ENCODE results near the gene RADIL.
A peak's percentile ranks its signal among the peaks of the same experiment; 100 is the strongest.
"Not testable (repeated sequence)": the region's sequence is repeated elsewhere in the genome, so short reads cannot be mapped to it uniquely, and the experiment has no call there.

The RADIL gene, protein sequence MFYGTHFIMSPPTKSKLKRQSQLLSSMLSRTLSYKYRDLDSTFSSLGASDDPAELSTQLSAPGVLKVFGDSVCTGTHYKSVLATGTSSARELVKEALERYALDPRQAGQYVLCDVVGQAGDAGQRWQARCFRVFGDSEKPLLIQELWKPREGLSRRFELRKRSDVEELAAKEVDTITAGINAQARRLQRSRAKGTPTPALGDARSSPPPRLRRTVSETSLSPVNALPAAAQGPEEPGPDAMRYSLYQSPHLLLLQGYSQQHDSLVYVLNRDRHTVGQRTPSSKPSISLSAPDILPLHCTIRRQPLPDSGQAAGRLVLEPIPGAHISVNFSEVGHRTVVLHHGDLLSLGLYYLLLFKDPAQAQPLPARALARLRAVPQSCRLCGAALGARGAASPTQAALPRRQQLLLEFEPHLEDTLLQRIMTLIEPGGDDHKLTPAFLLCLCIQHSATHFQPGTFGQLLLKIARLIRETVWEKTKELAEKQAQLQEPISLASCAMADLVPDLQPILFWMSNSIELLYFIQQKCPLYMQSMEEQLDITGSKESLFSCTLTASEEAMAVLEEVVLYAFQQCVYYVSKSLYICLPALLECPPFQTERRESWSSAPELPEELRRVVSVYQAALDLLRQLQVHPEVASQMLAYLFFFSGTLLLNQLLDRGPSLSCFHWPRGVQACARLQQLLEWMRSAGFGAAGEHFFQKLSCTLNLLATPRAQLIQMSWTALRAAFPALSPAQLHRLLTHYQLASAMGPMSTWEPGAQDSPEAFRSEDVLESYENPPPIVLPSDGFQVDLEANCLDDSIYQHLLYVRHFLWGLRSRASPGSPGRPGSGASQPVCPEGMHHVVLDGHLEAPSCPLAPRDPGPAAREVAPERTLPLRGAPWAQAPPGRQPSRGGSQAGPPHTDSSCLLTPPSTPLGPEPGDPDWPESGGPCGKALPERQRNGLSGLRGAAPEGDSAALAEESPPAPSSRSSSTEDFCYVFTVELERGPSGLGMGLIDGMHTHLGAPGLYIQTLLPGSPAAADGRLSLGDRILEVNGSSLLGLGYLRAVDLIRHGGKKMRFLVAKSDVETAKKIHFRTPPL

DNA sequence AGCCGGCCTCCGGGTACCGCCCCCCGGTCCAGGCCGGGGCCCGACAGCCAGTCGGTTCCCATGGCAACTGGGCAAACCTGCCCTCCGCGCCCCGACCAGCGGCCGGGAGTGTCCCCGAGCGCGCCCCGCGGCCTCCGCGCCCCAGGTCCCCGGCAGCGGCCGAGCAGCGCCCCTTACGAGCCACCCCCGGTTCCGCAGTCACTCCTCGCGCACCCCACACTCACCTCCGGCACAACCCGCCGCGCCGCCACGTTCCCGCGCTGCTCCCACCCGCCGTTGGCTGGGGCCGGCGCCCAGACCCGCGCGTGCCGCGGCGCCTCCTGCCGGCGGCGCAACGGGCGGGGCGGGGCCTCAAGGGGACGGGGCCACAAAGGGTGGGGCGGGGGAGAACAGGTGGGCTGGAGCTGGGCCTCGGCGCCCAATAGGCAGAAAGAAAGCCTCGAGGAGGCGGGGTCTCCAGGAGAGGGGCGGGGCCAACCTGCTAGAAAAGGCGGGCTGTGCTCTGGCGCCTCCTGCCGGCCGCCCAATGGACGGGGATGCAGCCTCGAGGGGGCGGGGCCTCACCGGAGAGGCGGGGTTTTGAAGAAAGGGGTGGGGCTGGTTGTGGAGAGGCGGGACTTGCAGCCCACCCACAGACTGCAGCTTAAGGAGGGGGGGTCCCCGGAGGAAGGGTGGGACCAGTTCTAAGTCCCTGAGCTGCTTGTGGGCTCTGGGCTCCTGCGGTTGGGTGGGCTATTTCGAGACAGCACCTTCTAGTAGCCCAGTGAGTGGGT lies at the start of gene RADIL:
Gene RADIL (minus strand): TSS at position 345 of the 773 bp plus-strand sequence. CDS start 5,577 bp downstream, outside the sequence.
- DNase-seq (ENCODE audit: low spot score): peak; percentile 80

DNA sequence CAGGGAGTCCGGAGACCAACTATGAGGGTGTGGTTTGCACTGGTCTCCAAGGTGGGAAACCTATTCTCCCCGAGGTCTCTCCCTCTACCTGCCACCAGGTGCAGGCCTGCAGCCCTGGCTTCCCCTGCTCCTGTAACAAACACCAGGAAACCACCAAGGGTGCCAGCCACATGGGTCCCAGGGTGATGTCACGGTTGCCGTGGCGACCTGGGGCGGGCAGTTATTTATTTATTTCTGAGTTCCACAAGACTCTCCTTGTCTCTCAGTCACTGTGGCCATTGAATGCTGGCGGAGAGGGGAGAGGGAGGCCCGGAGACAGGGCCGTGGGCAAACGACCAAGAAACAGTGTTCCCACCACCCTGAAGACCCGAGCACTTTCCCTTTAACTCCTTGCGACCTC lies 48.4 kb upstream of the RADIL start:
- DNase-seq (ENCODE audit: low spot score): no peak

DNA sequence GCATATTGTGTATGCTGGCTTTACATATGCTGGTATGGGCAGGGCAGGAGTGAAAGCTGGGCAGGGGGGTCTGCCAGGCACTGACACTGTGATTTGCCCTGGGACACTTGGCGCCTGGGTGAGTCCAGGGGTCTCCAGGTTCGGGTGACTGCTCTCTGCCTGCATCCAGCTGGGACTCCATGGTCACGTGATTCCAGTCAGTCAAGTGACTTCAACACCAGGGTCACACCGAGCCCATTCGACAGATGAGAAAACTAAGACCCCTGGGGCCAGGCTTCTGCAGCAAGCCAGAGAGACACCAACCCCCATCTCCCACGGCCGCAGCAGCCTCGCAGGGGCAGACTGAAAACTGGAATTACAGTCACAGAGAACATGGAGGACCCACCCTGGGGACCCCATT lies 45.5 kb upstream of the RADIL start:
- DNase-seq (ENCODE audit: low spot score): no peak

DNA sequence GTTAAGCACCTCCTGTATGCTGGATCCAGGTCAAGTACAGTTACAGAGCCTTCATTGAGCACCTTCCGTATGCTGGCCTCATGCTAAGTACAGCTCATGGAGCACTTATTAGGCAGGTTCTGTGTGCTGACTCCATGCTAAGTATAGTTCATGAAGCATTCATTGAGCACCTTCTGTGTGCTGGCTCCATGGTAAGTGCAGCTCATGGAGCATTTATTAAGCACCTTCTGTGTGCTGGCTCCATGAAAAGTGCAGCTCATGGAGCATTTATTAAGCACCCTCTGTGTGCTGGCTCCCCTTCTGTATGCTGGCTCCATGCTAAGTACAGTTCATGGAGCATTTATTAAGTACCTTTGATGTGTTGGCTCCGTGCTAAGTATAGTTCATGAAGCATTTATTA lies 44.9 kb upstream of the RADIL start:
- DNase-seq (ENCODE audit: low spot score): no peak

DNA sequence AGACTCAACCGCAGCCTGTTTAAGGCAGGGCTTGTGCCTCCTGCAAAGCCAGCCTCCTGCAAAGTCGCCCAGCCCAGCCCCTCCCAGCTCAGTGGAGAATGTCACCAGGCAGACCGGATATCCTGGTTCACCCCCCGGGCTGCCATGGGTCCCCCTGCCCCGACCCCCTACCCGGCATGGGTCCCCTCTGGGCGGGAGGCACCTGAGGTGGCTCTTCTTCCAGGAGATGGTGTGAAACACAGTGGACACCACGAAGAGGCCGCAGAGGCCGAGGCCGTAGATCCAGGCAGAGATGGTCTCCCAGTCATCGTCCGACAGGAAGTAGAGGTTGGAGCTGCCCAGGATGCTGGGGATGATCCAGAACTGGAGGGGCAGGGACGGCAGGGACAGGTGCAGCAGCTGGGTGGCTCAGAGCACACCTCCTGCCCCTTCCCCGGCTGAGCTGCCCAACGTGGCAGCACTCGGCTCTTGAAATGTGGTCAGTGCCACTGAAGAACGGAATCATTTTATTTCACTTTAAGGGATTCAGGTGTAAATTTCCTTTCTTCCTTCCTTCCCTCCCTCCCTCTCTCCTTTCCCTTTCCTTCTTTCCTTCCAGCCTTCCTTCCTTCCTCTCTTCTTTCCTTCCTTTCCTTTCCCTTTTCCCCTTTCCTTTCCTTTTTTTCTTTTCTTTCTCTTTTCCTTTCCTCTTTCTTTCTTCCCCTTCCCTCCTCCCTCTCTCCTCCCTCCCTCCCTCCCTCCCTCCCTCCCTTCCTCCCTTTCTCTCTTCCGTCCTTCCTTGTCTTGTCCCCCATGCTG lies 36.7 kb upstream of the RADIL start:
- DNase-seq (ENCODE audit: low spot score): no peak

DNA sequence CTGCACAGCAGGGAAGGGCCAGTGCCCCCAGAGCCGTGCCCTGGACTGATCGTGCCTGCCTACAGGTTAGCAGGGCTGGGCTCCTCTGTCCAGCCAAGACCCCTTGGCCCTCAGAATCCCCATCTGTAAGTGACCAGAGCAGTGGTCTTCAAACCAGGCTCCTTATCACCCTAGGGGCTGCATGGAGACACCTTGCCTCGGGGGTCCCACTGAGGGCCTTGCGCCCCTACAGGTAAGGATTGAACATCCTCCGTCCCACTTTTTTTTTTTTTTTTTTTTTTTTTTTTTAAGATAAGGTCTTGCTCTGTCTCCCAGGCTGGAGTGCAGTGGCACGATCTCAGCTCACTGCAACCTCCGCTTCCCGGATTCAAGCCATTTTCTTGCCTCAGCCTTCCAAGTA lies 32.6 kb upstream of the RADIL start:
- DNase-seq (ENCODE audit: low spot score): no peak

DNA sequence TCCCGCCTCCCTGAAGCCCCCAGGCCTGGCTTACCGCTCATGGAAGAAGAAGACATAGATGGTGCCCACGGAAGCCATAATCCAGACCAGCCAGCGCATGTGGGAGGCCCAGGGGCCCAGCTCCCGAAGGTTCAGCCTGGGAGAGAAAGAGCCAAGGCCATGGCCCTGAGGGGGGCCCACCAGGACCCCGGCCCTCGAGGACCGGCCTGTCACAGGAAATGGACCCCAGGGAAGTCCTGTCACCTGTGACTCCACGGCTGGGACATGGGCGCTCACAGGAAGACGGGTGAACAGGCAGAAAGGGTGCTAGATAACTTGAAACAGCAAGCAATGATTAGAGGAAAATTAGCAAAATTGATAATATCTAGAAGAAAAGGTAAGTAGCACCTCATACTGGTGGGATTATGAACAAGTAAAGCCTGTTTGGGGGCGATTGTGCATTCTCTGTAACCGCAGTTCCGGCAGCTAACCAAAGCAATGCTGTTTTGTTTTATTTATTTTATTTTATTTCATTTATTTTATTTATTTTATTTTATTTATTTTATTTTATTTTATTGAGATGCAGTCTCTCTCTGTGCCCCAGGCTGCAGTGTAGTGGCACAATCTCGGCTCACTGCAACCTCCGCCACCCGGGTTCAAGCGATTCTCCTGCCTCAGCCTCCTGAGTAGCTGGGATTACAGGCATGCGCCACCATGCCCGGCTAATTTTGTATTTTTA lies 27.8 kb upstream of the RADIL start:
- DNase-seq (ENCODE audit: low spot score): no peak

DNA sequence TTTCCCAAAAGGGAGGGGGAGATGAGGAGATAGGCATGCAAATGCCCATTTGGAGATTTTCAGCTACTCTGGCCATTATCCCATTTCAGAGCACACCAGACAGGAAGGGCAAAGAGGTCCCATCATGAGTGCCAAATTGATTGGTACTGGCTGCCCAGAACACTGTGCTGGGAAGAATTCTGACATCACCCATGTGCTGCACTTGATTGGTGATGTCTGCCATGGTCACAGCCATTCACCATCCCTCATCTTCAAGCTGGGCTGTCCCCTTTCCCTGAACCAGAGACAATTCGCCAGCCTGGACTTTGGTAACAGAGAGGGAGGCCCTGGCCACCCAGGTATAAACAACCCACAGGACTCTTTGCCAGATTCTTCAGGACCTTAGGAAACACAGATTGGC lies 23.2 kb upstream of the RADIL start:
- no peak for DNase-seq (ENCODE audit: low spot score)

DNA sequence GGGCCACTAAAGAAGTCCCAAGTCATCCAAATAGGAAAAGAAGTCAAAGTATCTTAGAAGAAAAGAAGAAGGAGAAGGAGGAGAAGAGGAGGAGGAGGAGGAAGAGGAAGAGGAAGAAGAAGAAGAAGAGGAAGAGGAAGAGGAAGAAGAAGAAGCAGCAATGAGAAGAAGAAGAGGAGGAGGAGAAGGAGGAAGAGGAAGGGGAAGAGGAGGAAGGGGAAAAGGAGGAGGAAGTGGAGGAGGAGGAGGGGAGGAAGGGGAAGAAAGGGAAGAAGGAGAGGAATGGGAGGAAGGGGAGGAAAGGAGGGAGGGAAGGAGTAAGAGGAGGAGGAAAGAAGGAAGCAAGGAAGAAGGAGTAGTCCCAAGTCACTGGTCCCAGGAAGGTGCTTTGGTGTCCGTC lies 21.7 kb upstream of the RADIL start:
- DNase-seq (ENCODE audit: low spot score): no peak

DNA sequence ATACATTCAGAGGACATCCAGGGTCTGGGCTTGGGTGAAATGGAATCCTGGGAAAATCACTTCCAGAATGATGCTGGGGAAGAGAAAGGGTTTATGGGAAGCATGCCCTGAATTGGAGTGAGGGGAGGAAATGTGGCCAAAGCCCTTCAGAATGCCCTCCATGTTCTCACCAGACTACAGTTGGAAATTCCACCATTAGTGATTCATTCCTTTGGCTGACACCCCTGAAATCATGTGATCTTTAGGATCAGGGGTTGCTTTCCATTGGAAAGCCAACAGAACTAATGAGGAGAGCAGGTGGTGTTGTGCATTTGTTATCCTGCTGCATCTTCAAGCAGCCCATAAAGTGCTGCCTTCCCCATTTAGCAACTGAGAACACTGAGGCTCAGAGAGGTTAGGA lies 20.8 kb upstream of the RADIL start:
- DNase-seq (ENCODE audit: low spot score): no peak

DNA sequence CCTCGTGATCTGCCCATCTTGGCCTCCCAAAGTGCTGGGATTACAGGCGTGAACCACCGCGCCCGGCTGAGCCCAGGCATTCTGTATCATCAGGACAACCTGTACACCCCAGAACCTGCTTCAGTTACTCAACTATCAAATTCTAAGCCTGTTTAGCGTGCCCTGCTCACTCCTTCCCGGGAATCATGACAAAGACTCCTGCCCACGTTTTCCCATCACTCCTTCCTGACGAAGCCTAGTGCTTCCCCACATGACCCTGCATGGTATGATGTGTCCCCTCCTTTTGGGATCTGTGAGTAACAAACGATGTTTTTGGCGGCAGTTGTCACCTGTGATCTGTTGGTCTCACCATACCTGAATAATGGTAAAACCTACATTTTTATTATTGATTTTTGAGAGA lies 12.2 kb upstream of the RADIL start:
- DNase-seq (ENCODE audit: low spot score): no peak

DNA sequence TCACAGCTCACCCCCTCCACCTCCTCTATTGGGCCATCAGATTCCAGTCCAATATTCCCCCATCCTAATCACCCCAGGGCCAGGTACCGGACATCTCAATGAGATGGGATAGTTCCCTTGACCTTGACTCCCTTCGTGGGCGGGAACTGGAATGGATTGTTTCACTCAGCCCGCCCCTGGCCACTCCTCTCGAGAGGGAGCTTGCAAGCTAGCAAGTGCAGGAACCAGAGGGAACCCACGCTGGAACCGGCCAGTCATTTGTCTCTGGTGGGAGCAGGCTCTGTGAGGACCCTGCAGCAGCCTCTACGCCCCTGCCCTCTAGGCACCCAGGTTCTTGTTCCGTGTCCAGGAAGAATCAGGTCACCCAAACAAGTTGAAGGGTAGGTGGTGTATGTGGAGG lies 11.0 kb upstream of the RADIL start:
- DNase-seq (ENCODE audit: low spot score): no peak

DNA sequence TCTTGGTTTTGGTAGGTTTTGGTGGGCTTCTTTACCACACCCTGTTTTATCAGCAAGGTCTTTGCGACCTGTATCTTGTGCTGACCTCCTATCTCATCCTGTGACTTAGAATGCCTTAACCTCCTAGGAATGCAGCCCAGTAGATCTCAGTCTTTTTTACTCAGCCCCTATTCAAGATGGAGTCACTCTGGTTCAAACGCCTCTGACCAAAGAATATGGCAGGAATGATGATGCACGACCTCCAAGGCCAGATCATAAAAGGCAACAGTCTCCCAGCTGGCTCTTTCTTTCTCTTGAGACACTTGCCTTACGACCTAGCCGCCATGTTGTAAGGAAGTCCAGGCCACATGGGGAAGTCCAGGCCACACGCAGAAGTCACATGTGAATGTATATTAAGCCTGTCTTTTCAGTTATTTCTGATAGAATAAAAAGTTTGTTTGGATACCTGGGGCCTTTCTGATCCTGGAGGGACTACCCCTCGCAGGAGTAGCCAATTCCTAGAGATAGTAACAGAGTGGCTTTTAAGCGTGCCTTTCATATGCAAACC lies 10.5 kb upstream of the RADIL start:
- DNase-seq (ENCODE audit: low spot score): no peak

DNA sequence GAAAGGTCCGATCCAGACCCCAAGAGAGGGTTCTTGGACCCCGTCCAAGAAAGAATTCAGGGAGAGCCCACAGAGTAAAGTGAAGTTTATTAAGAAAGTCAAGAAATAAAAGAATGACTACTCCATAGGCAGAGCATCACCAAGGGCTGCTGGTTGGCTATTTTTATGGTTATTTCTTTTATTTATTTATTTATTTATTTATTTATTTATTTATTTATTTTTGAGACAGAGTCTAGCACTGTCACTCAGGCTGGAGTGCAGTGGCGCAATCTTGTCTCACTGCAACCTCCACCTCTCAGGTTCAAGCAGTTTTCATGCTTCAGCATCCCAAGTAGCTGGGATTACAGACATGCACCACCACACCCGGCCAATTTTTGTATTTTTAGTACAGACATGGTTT lies 9.7 kb upstream of the RADIL start:
- not testable (repeated sequence) for DNase-seq (ENCODE audit: low spot score)

DNA sequence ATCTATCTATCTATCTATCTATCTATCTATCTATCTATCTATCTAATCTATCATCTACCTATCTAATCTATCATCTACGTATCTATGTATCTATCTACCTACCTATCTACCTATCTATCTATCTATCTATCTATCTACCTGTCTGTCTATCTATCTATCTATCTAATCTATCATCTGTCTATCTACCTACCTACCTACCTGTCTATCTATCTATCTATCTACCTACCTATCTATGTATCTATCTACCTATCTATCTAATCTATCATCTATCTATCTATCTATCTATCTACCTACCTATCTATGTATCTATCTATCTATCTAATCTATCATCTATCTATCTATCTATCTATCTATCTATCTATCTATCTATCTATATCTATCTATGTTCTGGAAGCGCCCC lies 8.0 kb upstream of the RADIL start:
- not testable (repeated sequence) for DNase-seq (ENCODE audit: low spot score)

DNA sequence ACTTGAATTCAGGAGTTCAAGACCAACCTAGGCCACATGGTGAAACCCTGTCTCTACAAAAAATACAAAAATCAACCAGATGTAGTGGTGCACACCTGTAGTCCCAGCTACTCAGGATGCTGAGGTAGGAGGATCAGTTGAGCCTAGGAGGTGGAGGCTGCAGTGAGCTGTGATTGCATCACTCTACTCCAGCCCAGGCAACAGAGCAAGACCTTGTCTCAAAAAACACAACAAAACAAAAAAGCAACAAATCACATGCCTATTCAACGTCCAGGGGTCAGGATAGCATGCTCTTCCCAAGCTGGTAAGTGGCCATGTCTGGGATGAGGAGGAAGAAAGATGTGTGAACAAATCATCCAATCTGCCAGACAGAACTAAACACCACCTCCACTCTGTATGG lies 6.2 kb upstream of the RADIL start:
- no peak for DNase-seq (ENCODE audit: low spot score)

DNA sequence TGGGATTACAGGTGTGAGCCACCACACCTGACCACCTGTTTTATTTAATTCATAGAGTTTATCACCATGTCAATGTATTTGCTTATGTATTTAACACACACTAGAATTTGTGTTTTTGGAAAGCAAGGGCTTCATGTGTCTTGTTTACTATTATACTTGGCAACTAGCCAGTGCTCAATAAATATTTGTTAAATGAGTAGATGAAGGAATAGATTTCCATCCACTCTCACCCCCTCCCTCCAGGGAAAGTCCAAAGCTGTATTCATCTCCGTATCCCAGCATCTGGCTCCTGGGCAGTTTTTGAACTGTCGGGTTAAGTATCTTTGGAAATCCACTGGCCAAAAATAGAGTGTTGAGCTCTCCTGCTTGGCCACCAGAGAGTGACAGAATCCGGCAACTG lies 4.6 kb upstream of the RADIL start:
- DNase-seq (ENCODE audit: low spot score): no peak

DNA sequence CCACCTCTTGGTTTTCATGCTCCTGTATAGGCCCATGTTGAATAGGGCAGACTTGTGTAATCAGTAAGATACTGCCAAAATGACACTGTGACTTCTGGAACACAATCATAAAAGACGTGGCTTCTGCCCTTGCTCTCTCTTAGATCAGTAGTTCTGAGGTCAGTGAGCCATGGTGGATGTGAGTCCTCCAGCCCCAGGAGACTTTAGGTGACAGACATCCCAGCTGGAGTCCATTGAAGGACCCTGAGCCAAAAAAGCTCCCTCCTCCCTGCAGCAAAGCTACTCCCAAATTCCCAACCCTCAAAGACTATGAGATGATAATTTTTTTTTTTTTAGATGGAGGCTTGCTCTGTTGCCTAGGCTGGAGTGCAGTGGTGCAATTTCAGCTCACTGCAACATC lies 3.2 kb upstream of the RADIL start:
- DNase-seq (ENCODE audit: low spot score): no peak

DNA sequence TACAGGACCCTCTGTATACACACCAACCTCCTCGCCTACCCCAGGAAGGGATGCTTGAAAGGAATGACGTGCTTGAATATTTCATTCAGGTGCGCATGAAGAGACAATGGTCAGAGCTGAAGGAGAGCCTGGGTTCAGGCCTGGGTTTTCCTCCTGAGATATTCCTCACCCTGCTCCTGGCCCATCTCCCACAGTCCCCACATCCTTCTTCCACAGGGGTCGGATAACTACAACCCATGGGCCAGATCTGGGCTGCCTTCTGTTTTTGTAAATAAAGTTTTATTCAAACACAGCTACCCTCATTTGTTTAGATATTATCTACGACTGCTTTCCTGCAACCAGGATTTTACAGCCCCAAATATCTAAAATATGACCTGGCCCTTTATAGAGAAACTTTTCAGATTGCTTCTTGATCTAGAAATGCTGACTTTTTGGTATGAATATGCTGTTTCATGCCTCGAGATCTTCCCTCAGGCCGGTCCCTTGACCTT lies 1.8 kb upstream of the RADIL start:
- no peak for DNase-seq (ENCODE audit: low spot score)

DNA sequence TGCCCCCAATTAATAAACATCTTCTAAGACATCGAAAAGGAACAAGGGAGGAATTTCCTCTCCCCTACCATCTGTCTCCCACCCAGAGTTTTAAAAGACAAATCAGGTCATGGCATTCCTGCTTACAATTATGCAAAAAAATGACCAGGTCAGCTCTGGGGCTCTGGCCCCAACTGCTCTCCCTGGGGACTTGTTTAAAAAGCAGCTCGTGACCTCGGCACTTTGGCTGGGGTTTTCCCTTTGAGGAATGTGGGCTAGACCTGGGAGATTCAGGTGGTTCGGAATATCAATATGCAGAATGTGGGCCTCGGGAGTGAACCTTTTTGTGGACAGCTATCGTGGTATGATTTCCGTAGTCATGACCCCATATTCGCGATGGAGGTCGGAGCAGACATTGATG lies 648 bp upstream of the RADIL start:
- DNase-seq (ENCODE audit: low spot score): no peak

All from CD4-positive, alpha-beta T cell treated with Interleukin-2 at 100 ng/mL for 4 hours (primary cell).